GM18909 (cell line): ENCODE results near the gene IFNA2.
A peak's percentile ranks its signal among the peaks of the same experiment; 100 is the strongest.
"Not testable (repeated sequence)": the region's sequence is repeated elsewhere in the genome, so short reads cannot be mapped to it uniquely, and the experiment has no call there.

Source experiments
- ATAC-seq: cut with Tn5 transposase; IDR thresholded peaks from one replicate; pipeline ENCODE4 v1.9.1; 2021; ENCODE audit warnings: mild to moderate bottlenecking; ENCODE audit not compliant: unreplicated experiment, poor library complexity

IFNA2 gene

DNA sequence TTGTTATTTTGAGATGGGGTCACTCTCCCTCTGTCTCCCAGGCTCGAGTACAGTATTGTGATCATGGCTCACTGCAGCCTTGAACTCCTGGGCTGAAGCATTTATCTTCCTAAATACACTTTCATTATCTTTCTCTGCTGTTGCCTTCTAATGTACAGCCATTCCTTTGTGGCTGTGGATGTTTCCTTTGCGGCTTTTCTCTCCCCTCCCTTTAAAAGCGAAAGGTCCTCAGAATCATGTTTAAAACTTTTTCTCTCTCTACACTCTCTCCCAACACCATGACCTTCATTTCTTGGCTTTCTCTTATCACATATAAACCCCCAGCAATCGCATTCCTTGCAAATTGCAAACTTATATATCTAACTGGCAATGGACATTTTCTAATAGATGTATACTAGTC is 1.6 kb downstream of the IFNA2 start:
- ATAC-seq: no peak

- ATAC-seq: peak; percentile 99
Observed at GRCh38 chr9:21381448-21382339, 3.5 kb downstream of the IFNA2 start.

GRCh38 chr9:21371467-21371866 is 13.7 kb downstream of the IFNA2 start:
- ATAC-seq: not testable (repeated sequence)

- no peak for ATAC-seq
Observed at GRCh38 chr9:21367957-21368356, 17.2 kb downstream of the IFNA2 start, which contains the start of gene IFNA13. TSS of gene IFNA13 (minus strand) at chr9:21368057. CDS start at chr9:21368010, 47 bp downstream.

- ATAC-seq: peak; percentile 87
Observed at GRCh38 chr9:21367169-21367568, 18.0 kb downstream of the IFNA2 start.

GRCh38 chr9:21362287-21362686 is 22.9 kb downstream of the IFNA2 start:
- no peak for ATAC-seq

- ATAC-seq: peak; percentile 92
Observed at GRCh38 chr9:21357479-21358460, 27.4 kb downstream of the IFNA2 start.

DNA sequence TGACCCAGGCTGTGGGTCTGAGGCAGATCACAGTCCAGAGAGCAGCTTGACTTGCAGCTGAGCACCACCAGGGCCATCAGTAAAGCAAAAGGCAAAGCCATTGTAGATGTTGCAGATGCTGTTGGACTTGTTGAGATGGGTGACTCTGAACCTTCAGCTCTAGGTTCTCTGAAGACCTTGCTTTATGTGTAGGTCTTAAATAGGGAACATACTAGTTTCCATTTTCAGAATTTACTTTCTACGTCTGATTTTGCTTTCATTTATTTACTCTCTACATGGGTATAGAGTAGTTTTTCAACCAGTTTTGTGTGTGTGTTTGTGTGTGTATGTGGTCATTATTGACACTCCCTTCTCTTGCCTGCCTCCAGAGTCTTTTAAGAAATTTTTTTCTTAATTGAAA is 34.4 kb downstream of the IFNA2 start, which contains the start of gene IFNA6:
Gene IFNA6, minus strand, starts transcription at position 101 of the 400 bp plus-strand sequence. Its CDS starts 0 bp downstream, at position 101.
- ATAC-seq: no peak

- no peak for ATAC-seq
Observed at GRCh38 chr9:21348430-21348970, 36.7 kb downstream of the IFNA2 start.

GRCh38 chr9:21340735-21341134 is 44.5 kb downstream of the IFNA2 start:
- no peak for ATAC-seq

DNA sequence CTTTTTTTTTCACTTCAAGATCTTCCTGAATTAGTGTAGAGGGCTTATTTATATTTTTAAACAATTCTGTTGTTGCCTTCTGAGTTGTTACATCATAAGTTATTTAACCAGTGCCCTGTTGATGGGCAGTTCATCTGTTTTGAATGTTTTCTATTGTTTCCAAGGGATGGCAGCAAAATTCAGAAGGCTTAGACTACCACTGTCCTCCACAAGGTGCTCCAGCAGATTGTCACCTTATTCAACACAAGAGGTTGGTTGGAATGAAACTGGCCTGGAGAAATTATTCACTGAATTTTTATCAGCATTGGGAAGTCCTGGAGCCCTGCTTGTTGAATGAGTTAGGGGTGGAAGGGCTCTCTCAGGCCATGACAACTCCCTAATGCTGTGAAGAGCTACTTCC is 48.7 kb downstream of the IFNA2 start:
- ATAC-seq: no peak

DNA sequence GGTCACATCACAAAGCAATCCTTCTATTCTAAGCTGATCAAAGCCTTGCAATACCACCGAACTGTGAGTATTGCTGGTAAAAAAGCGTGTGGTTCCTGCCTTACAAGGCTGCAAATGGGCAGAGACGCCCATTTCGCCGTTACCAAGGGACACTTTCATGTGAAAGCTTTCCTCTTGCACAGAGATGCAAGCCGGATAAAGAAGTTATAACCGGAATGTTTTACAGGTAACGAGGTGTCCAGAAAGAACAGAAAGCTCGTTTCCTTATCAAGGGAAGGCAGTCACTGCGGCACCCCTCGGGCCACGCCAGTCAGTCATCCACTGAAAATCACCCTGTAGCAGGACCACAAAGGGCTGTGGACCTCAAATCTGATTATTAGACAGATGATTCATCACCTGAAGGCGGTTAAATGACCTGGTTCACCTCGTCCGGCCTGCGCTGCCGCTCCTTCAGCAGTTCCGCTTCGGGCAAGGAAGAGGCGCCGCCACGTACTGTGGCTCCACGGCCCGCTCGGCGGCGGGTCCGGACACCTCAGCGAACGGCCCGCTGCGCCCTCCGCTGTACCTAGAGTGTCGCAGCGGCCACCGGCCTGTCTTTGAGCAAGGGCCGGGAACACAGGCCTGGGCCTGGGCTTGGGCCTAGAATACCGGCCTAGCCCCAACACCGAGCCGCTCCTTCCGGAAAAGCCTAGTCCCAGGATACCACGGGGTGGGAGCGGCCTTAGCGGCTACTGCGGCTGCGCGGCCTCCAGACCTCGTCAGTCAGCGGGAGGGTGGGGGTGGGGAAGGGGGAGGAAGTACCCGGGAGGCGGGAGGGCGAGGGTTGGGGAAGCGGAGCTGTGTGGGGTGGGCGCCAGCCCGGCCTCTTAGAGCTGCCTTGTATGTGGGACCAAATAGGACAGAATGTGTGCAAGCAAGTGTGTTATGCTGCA is 50.2 kb downstream of the IFNA2 start, which contains the start of gene KLHL9:
Gene KLHL9, minus strand, starts transcription at position 704 of the 932 bp plus-strand sequence. Its CDS starts 545 bp downstream, at position 159.
- peak; percentile 90 for ATAC-seq
